ENCODE data around the gene CNTN2. TPM values are rescaled to one million over a fixed set of nuclear protein-coding genes. Genes with fewer than 3 reads are reported as not detected.
A peak's percentile ranks its signal among the peaks of the same experiment; 100 is the strongest.

Gene CNTN2
- total RNA-seq, 1 donor from 2014 or later, result 0.58 TPM

DNA sequence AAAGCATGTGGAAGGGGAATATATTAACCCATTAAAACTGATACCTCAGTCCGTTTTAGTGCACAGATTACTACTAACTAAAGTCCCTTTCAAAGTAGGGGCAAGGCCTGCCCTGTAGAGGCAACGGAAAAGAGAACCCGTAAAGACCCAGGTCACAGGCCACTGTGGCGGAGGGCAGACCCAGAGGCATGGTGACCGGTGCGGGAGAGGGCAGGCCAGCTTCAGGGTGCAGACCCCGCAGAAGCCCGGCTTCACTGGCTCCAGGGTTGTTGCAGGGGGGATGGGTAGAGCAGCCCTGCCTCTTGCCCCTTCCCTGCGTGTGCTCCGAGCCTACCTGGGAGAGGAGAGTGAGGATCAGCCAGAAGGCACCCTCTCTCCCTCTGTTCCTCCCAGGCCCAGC, 17.7 kb downstream of the CNTN2 start:
- no peak for DNase-seq
- Histone ChIP-seq H3K36me3 (no peaks in the 10 kb centered on the region), H3K27me3 (ENCODE audit: low read depth) (peaks cover 24% of the 10 kb centered on the region), H3K4me3 (no peak overlapping the region), H3K4me1 (peaks cover 4% of the 10 kb centered on the region), H3K27ac (replicated peaks) (no peak overlapping the region), H3K9me3 (replicated peaks) (no peaks in the 10 kb centered on the region)
- no peak for TF ChIP-seq CTCF (IDR thresholded peaks at IDR 0.05; ENCODE audit: borderline replicate concordance)
- intact Hi-C loops (cut with micrococcal nuclease), result no loop called here

GRCh38 chr1:205061227-205061626, 18.2 kb downstream of the CNTN2 start:
- DNase-seq, result no peak
- Histone ChIP-seq H3K36me3 (no peaks in the 10 kb centered on the region), H3K9me3 (replicated peaks) (no peaks in the 10 kb centered on the region), H3K4me1 (peaks cover 4% of the 10 kb centered on the region), H3K4me3 (no peak overlapping the region), H3K27me3 (ENCODE audit: low read depth) (peaks cover 27% of the 10 kb centered on the region), H3K27ac (replicated peaks) (no peak overlapping the region)
- intact Hi-C loops (cut with micrococcal nuclease), result no loop called here
- TF ChIP-seq CTCF (IDR thresholded peaks at IDR 0.05; ENCODE audit: borderline replicate concordance), result no peak

GRCh38 chr1:205061665-205062069, 18.7 kb downstream of the CNTN2 start:
- H3K4me3 ChIP-seq, result no peak overlapping the region
- H3K4me1 ChIP-seq, result peaks cover 4% of the 10 kb centered on the region
- peaks cover 28% of the 10 kb centered on the region for H3K27me3 ChIP-seq (ENCODE audit: low read depth)
- TF ChIP-seq CTCF (IDR thresholded peaks at IDR 0.05; ENCODE audit: borderline replicate concordance), result peak; percentile 92
- no peaks in the 10 kb centered on the region for H3K36me3 ChIP-seq
- no peak overlapping the region for H3K27ac ChIP-seq (replicated peaks)
- peak; percentile 68 for DNase-seq
- intact Hi-C loops (cut with micrococcal nuclease), result no loop called here
- H3K9me3 ChIP-seq (replicated peaks), result no peaks in the 10 kb centered on the region

- H3K27ac ChIP-seq (replicated peaks), result no peak overlapping the region
- intact Hi-C loops (cut with micrococcal nuclease), result no loop called here
- no peaks in the 10 kb centered on the region for H3K36me3 ChIP-seq
- no peaks in the 10 kb centered on the region for H3K9me3 ChIP-seq (replicated peaks)
- H3K4me3 ChIP-seq, result no peak overlapping the region
- H3K4me1 ChIP-seq, result peaks cover 4% of the 10 kb centered on the region
- TF ChIP-seq CTCF (IDR thresholded peaks at IDR 0.05; ENCODE audit: borderline replicate concordance), result no peak
- peaks cover 23% of the 10 kb centered on the region for H3K27me3 ChIP-seq (ENCODE audit: low read depth)
- DNase-seq, result no peak
Observed at GRCh38 chr1:205062319-205062718, 19.3 kb downstream of the CNTN2 start.

DNA sequence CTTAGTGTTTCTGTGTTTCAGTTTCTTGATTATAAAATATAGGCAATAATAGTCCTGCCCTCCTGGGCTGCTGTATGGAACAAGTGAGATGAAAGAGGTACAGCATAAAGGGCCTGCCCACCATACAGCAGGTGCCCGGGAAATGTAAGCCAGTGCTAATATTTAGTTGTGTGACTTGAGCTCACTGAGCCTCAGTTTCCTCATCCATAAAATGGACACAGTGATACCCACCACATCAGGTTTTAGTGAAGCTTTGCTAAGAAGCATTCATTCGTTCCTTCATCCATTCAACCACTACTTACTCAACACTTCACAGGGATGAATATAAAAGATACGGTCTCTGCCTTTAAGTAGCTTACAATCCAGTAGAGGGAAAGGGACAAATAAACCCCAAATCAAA, 19.9 kb downstream of the CNTN2 start:
- TF ChIP-seq CTCF (IDR thresholded peaks at IDR 0.05; ENCODE audit: borderline replicate concordance), result no peak
- Histone ChIP-seq H3K27me3 (ENCODE audit: low read depth) (peaks cover 20% of the 10 kb centered on the region), H3K4me1 (peaks cover 4% of the 10 kb centered on the region), H3K27ac (replicated peaks) (no peak overlapping the region), H3K36me3 (no peaks in the 10 kb centered on the region), H3K9me3 (replicated peaks) (no peaks in the 10 kb centered on the region), H3K4me3 (no peak overlapping the region)
- no peak for DNase-seq
- intact Hi-C loops (cut with micrococcal nuclease), result no loop called here

DNA sequence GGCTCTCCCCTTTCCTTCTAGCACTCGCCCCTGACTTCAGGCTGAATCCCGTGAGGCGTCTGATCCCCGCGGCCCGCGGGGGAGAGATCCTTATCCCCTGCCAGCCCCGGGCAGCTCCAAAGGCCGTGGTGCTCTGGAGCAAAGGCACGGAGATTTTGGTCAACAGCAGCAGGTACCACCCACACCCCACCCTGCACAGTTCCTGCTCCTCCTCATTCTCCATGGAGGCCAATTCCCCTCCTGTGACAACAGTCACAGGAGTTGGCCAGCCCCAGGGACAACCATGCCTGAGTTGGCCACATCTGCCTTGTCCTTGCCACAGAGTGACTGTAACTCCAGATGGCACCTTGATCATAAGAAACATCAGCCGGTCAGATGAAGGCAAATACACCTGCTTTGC, 21.3 kb downstream of the CNTN2 start:
- Histone ChIP-seq H3K4me1 (peaks cover 11% of the 10 kb centered on the region), H3K27me3 (ENCODE audit: low read depth) (peaks cover 6% of the 10 kb centered on the region), H3K27ac (replicated peaks) (no peak overlapping the region), H3K4me3 (no peak overlapping the region), H3K9me3 (replicated peaks) (no peaks in the 10 kb centered on the region), H3K36me3 (no peaks in the 10 kb centered on the region)
- DNase-seq, result no peak
- intact Hi-C loops (cut with micrococcal nuclease), result no loop called here
- no peak for TF ChIP-seq CTCF (IDR thresholded peaks at IDR 0.05; ENCODE audit: borderline replicate concordance)
